ENCODE data around the gene DOCK11. TPM values are rescaled to one million over a fixed set of nuclear protein-coding genes. Genes with fewer than 3 reads are reported as not detected.

The DOCK11 gene
- total and polyA plus RNA-seq, 2 experiments from 2014 or later = 11.7 to 21.9 TPM

- H3K27ac ChIP-seq = no peak overlapping the region
- no peak overlapping the region for H2AFZ ChIP-seq
- H3K27me3 ChIP-seq (replicated peaks; ENCODE audit: insufficient read depth) = no peaks in the 10 kb centered on the region
- no peaks in the 10 kb centered on the region for H3K79me2 ChIP-seq (ENCODE audit: insufficient read depth)
- DNase-seq = no peak
- H3K4me3 ChIP-seq = no peak overlapping the region
- H3K9me3 ChIP-seq (ENCODE audit: low read depth) = no peaks in the 10 kb centered on the region
- H4K20me1 ChIP-seq (ENCODE audit: insufficient read depth) = no peaks in the 10 kb centered on the region
- in situ Hi-C loops (cut with MboI) = no loop called here
- H3K4me1 ChIP-seq (ENCODE audit: insufficient read depth) = no peaks in the 10 kb centered on the region
- no peak overlapping the region for H3K9ac ChIP-seq
- H3K36me3 ChIP-seq (ENCODE audit: low read depth) = peaks cover 6% of the 10 kb centered on the region; the same call in 1 of the 2 replicates
- TF ChIP-seq EZH2 (IDR thresholded peaks at IDR 0.05; ENCODE audit: insufficient read depth, poor library complexity, severe bottlenecking) (no peak), EZH2phosphoT487 (IDR thresholded peaks at IDR 0.05; ENCODE audit: insufficient read depth, low read depth) (no peak)
- no peaks in the 10 kb centered on the region for H3K9me2 ChIP-seq (ENCODE audit: insufficient read depth)
- H3K4me2 ChIP-seq (ENCODE audit: unreplicated experiment) = no peak overlapping the region
- 94 to 97% methylated on average over 7 of the region's 7 CpGs for WGBS, 2 experiments (ENCODE audit: low coverage in 1 of 2, low lambda C conversion rate in 2 of 2, missing lambda C conversion rate in 2 of 2)
- H3F3A ChIP-seq (ENCODE audit: insufficient read depth) = no peaks in the 10 kb centered on the region
Measured at GRCh38 chrX:118630848-118631247, 135.2 kb downstream of the DOCK11 start.

- H3K9me3 ChIP-seq (ENCODE audit: low read depth) = no peaks in the 10 kb centered on the region
- DNase-seq = no peak
- no peak overlapping the region for H2AFZ ChIP-seq
- H3K27me3 ChIP-seq (replicated peaks; ENCODE audit: insufficient read depth) = no peaks in the 10 kb centered on the region
- no peaks in the 10 kb centered on the region for H3F3A ChIP-seq (ENCODE audit: insufficient read depth)
- H3K9ac ChIP-seq = no peak overlapping the region
- in situ Hi-C loops (cut with MboI) = no loop called here
- no peak overlapping the region for H3K27ac ChIP-seq
- no peaks in the 10 kb centered on the region for H3K9me2 ChIP-seq (ENCODE audit: insufficient read depth)
- H3K4me2 ChIP-seq (ENCODE audit: unreplicated experiment) = no peak overlapping the region
- H3K36me3 ChIP-seq (ENCODE audit: low read depth) = peaks cover 6% of the 10 kb centered on the region; the same call in 1 of the 2 replicates
- no peak overlapping the region for H3K4me3 ChIP-seq
- H3K4me1 ChIP-seq (ENCODE audit: insufficient read depth) = no peaks in the 10 kb centered on the region
- H4K20me1 ChIP-seq (ENCODE audit: insufficient read depth) = no peaks in the 10 kb centered on the region
- WGBS, 2 experiments (ENCODE audit: low coverage in 1 of 2, low lambda C conversion rate in 2 of 2, missing lambda C conversion rate in 2 of 2) = 96 to 100% methylated on average over 1 of the region's 1 CpG
- no peaks in the 10 kb centered on the region for H3K79me2 ChIP-seq (ENCODE audit: insufficient read depth)
- TF ChIP-seq EZH2phosphoT487 (IDR thresholded peaks at IDR 0.05; ENCODE audit: insufficient read depth, low read depth) (no peak), EZH2 (IDR thresholded peaks at IDR 0.05; ENCODE audit: insufficient read depth, poor library complexity, severe bottlenecking) (no peak)
Measured at GRCh38 chrX:118631586-118631985, 136.0 kb downstream of the DOCK11 start.

GRCh38 chrX:118632862-118633261 is 137.2 kb downstream of the DOCK11 start:
- no peak overlapping the region for H3K4me3 ChIP-seq
- no peaks in the 10 kb centered on the region for H4K20me1 ChIP-seq (ENCODE audit: insufficient read depth)
- no peak for TF ChIP-seq EZH2phosphoT487 (IDR thresholded peaks at IDR 0.05; ENCODE audit: insufficient read depth, low read depth)
- no peak for TF ChIP-seq EZH2 (IDR thresholded peaks at IDR 0.05; ENCODE audit: insufficient read depth, poor library complexity, severe bottlenecking)
- no peaks in the 10 kb centered on the region for H3K9me3 ChIP-seq (ENCODE audit: low read depth)
- H3K27ac ChIP-seq = no peak overlapping the region
- no peak overlapping the region for H2AFZ ChIP-seq
- peaks cover 6% of the 10 kb centered on the region; the same call in 1 of the 2 replicates for H3K36me3 ChIP-seq (ENCODE audit: low read depth)
- H3K79me2 ChIP-seq (ENCODE audit: insufficient read depth) = no peaks in the 10 kb centered on the region
- H3K9ac ChIP-seq = no peak overlapping the region
- no peaks in the 10 kb centered on the region for H3K9me2 ChIP-seq (ENCODE audit: insufficient read depth)
- 71 to 95% methylated on average over 3 to 4 of the region's 4 CpGs for WGBS, 2 experiments (ENCODE audit: low coverage in 1 of 2, low lambda C conversion rate in 2 of 2, missing lambda C conversion rate in 2 of 2)
- no peak for DNase-seq
- in situ Hi-C loops (cut with MboI) = no loop called here
- no peaks in the 10 kb centered on the region for H3F3A ChIP-seq (ENCODE audit: insufficient read depth)
- no peaks in the 10 kb centered on the region for H3K27me3 ChIP-seq (replicated peaks; ENCODE audit: insufficient read depth)
- H3K4me1 ChIP-seq (ENCODE audit: insufficient read depth) = no peaks in the 10 kb centered on the region
- no peak overlapping the region for H3K4me2 ChIP-seq (ENCODE audit: unreplicated experiment)

- H3K27ac ChIP-seq = no peak overlapping the region
- no peak overlapping the region for H2AFZ ChIP-seq
- in situ Hi-C loops (cut with MboI) = no loop called here
- H3K9me2 ChIP-seq (ENCODE audit: insufficient read depth) = no peaks in the 10 kb centered on the region
- WGBS, 2 experiments (ENCODE audit: low coverage in 1 of 2, low lambda C conversion rate in 2 of 2, missing lambda C conversion rate in 2 of 2) = 82 to 85% methylated on average over 6 of the region's 6 CpGs
- no peak for DNase-seq
- no peak overlapping the region for H3K9ac ChIP-seq
- no peaks in the 10 kb centered on the region for H3K4me1 ChIP-seq (ENCODE audit: insufficient read depth)
- H3K4me3 ChIP-seq = no peak overlapping the region
- no peaks in the 10 kb centered on the region for H3K79me2 ChIP-seq (ENCODE audit: insufficient read depth)
- no peaks in the 10 kb centered on the region for H3F3A ChIP-seq (ENCODE audit: insufficient read depth)
- H4K20me1 ChIP-seq (ENCODE audit: insufficient read depth) = no peaks in the 10 kb centered on the region
- TF ChIP-seq EZH2phosphoT487 (IDR thresholded peaks at IDR 0.05; ENCODE audit: insufficient read depth, low read depth) (no peak), EZH2 (IDR thresholded peaks at IDR 0.05; ENCODE audit: insufficient read depth, poor library complexity, severe bottlenecking) (no peak)
- H3K36me3 ChIP-seq (ENCODE audit: low read depth) = peaks cover 6% of the 10 kb centered on the region; the same call in 1 of the 2 replicates
- H3K9me3 ChIP-seq (ENCODE audit: low read depth) = no peaks in the 10 kb centered on the region
- H3K27me3 ChIP-seq (replicated peaks; ENCODE audit: insufficient read depth) = no peaks in the 10 kb centered on the region
- H3K4me2 ChIP-seq (ENCODE audit: unreplicated experiment) = no peak overlapping the region
Measured at GRCh38 chrX:118633530-118633929, 137.9 kb downstream of the DOCK11 start.

- 95 to 99% methylated on average over 14 to 18 of the region's 18 CpGs for WGBS, 2 experiments (ENCODE audit: low coverage in 1 of 2, low lambda C conversion rate in 2 of 2, missing lambda C conversion rate in 2 of 2)
- in situ Hi-C loops (cut with MboI) = no loop called here
Measured at GRCh38 chrX:118634336-118634735, 138.7 kb downstream of the DOCK11 start.

More at GRCh38 chrX:118634336-118634735, 138.7 kb downstream of the DOCK11 start:
- Histone ChIP-seq H3K4me1 (ENCODE audit: insufficient read depth) (no peaks in the 10 kb centered on the region), H3K9ac (no peak overlapping the region), H3K4me2 (ENCODE audit: unreplicated experiment) (no peak overlapping the region), H2AFZ (no peak overlapping the region), H3K27ac (no peak overlapping the region), H3K9me3 (ENCODE audit: low read depth) (no peaks in the 10 kb centered on the region), H3K4me3 (no peak overlapping the region), H3K27me3 (replicated peaks; ENCODE audit: insufficient read depth) (no peaks in the 10 kb centered on the region), H3K36me3 (ENCODE audit: low read depth) (peaks cover 6% of the 10 kb centered on the region; the same call in 1 of the 2 replicates), H3K9me2 (ENCODE audit: insufficient read depth) (no peaks in the 10 kb centered on the region), H3K79me2 (ENCODE audit: insufficient read depth) (no peaks in the 10 kb centered on the region), H4K20me1 (ENCODE audit: insufficient read depth) (no peaks in the 10 kb centered on the region), H3F3A (ENCODE audit: insufficient read depth) (no peaks in the 10 kb centered on the region)
- no peak for DNase-seq
- TF ChIP-seq EZH2phosphoT487 (IDR thresholded peaks at IDR 0.05; ENCODE audit: insufficient read depth, low read depth) (no peak), EZH2 (IDR thresholded peaks at IDR 0.05; ENCODE audit: insufficient read depth, poor library complexity, severe bottlenecking) (no peak)
